HG02981 (cell line): ENCODE measurements around the gene ZKSCAN8.
"Not testable (repeated sequence)": the region's sequence is repeated elsewhere in the genome, so short reads cannot be mapped to it uniquely, and the experiment has no call there.

Experiments
- ATAC-seq: cut with Tn5 transposase; IDR thresholded peaks from one replicate; pipeline ENCODE4 v1.9.1; 2021; ENCODE audit warnings: mild to moderate bottlenecking, moderate library complexity; ENCODE audit not compliant: unreplicated experiment

ZKSCAN8 gene

DNA sequence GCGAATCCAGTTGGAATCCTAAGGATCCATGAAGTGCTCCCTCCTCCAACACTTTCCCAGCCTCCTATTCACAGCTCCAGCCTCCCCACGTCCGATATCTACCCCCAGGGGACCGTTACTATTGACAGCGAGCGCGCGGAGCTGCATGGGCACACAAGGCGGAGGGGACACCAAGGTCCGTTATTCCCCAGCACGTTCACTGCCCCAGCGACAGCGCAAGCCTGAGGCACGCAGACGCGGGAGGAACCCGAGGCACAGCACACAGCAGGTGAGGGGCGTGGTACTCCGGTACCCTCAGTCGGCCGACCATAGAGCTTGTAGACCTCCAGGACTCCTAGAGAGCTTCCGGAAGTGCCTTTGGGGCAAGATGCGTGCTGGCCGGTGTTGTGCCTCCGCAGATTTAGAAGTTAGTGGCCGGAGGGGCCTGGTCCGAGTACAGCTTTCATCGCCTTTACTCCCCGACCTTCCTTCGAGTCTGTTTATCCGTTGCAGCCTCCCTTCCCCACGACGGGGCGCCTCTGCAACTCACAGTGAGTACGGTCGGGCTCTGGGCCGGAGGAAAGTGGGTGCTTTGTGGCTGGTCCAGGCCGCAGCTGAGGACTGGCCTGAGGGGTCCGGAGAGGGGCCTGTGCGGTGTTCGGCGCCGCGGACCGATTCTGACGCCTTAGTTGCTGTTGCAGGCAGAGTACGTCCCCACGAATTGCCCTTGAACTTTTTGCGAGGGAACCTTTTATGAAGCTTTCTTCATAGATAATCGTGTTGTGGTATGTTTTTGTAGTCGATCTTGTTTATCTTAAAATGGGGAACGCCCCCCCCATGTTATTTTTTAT lies at the start of gene ZKSCAN8:
TSS of gene ZKSCAN8 (plus strand) at position 384 of the 830 bp plus-strand sequence. CDS start 6,525 bp downstream, outside the sequence.
- ATAC-seq, result peak; percentile 80

DNA sequence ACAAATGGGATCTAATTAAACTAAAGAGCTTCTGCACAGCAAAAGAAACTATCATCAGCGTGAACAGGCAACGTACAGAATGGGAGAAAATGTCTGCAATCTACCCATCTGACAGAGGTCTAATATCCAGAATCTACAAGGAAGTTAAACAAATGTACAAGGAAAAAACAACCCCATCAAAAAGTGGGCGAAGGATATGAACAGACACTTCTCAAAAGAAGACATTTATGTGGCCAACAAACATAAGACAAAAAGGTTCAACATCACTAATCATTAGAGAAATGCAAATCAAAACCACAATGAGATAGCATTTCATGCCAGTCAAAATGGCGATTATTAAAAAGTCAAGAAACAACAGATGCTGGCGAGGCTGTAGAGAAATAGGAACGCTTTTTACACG lies 39.5 kb upstream of the ZKSCAN8 start:
- not testable (repeated sequence) for ATAC-seq

DNA sequence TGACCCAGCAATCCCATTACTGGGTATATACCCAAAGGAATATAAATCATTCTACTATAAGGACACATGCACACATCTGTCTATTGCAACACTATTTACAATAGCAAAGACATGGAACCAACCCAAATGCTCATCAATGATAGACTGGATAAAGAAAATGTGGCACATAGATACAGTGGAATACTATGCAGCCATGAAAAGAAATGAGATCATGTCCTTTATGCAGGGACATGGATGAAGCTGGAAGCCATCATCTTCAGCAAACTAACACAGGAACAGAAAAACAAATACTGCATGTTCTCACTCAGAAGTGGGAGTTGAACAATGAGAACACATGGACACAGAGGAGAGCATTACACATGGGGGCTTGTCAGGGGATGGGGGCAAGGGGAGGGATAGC lies 39.0 kb upstream of the ZKSCAN8 start:
- ATAC-seq, result not testable (repeated sequence)

GRCh38 chr6:28104392-28105244 lies 37.1 kb upstream of the ZKSCAN8 start:
- peak; percentile 98 for ATAC-seq

DNA sequence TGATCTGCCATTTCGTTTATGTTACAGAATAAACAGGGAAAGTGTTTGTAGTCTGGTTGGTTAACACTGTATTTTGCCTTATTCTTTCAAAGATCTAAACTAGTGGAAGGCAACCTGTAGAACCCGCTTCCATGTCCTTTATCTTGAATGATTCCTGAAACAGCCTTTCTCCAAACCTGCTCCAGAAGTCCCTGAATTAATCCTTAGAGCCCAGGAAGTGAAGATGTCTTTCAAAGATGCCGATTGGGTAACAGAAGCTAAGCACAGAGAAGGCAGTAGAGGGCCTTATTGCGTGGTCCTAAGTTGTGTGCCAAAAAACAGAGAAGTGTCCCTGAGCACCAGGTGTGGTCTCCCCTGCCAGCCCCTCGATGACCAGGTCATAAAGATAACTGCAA lies 36.4 kb upstream of the ZKSCAN8 start:
- no peak for ATAC-seq

DNA sequence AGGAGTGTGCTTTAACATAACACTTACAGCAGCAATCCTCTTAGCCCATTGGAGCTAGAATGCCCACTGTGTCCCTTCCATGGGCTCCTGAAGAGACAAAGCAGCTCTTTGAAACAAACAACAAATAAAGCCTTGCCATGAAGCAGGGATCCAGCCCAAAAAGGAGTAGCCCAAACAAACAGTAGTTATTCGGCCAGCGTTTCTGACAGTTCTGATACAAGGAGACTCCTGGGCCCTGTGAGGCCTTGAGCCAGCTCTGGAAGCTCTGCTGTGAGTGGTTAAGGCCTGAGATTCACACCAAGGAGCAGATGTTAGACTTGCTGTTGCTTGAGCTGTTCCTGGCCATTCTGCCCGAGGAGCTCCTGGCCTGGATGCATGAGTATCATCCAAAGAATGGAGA lies 34.2 kb upstream of the ZKSCAN8 start:
- ATAC-seq, result no peak

- ATAC-seq, result no peak
These were observed 29.7 kb upstream of the ZKSCAN8 start for GRCh38 chr6:28111964-28112363.

GRCh38 chr6:28115799-28116198 lies 25.9 kb upstream of the ZKSCAN8 start:
- ATAC-seq, result no peak

DNA sequence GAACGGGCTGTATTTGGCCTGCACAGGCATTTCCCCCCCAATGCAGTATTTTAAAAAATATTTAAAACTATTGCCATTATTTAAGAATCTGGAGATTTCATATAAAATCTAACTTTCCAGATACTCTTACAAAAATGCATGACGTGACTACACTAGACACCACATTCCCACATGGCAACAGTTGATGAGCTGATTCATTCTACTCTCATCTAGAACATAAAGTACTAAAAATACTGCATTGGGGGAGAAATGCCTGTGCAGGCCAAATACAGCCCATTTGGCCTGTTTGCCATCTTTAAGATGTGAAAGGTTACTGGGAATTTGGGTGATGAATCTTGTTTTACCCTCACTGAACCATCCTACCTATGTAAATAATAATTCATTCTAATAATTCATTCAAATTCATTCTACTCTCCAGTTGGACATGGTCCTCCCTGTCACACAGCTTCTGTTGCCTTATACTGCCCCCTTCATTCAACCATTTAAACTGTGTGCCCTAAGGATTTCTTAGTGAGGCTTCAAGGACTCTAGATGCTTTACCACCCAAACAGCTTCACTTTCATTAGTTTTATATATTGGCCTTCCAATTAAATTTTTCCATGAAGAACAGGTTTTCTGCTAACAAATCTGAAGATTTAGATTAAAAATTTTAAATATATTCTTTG lies 24.2 kb upstream of the ZKSCAN8 start:
- ATAC-seq, result no peak

GRCh38 chr6:28118217-28118616 lies 23.5 kb upstream of the ZKSCAN8 start:
- no peak for ATAC-seq

- ATAC-seq, result no peak
These were observed 19.8 kb upstream of the ZKSCAN8 start for GRCh38 chr6:28121876-28122275.

DNA sequence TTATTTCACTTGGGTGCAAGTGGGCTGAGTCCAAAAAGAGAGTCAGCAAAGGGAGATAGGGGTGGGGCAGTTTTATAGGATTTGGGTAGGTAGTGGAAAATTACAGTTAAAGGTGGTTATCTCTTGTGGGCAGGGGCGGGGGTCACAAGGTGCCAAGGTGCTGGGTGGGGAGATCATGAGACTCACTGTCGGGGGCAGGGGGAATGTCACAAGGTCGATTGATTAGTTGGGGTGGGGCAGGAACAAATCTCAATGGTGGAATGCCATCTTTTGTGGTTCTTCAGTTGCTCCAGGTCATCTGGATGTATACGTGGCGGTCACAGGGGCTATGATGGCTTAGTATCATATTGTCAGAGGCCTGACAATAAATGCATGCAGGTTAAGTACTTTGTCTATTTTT lies 19.4 kb upstream of the ZKSCAN8 start:
- not testable (repeated sequence) for ATAC-seq

GRCh38 chr6:28124350-28124970 lies 17.2 kb upstream of the ZKSCAN8 start, which contains the start of gene ZSCAN16:
TSS of gene ZSCAN16 (plus strand) at chr6:28124609. CDS start at chr6:28125444, 835 bp downstream.
- peak; percentile 96 for ATAC-seq

GRCh38 chr6:28124971-28125353 lies 16.7 kb upstream of the ZKSCAN8 start:
- ATAC-seq, result peak; percentile 8

GRCh38 chr6:28125401-28125800 lies 16.3 kb upstream of the ZKSCAN8 start:
- ATAC-seq, result no peak

DNA sequence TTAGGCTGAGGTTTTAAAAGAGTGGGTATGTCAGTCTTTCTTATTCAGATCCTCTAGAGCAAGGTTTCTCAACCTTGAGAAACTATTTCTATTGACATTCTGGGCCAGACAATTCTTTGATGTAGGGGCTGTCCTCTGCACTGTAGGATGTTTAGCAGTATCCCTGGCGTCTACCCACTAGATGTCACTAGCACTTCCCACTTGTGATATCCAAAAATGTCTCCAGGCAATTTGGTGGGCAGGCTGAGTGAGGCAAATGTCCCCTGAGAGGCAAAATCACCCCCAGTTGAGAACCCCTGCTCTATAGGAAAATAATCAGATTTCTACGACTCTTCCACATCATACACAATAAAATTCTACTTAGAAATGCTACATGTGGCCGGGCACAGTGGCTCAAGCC lies 7.7 kb upstream of the ZKSCAN8 start:
- no peak for ATAC-seq

DNA sequence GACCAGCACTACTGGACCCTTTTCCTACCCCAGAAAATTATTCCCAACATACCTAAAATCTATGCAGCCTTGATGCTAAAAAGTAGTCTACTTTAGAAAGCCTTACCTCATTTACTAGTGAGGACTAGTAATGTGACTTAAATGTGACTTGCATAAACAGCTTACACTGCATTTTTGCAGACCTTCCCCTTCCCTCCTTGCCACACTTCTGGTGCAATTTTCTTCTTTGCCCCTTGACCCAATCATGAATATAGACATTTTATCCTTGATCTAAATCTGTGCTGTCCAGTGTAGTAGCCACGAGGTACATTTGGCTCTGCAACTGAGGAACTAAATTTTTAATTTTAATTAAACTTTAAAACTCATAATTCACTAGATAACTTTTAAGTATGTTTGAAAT lies 7.0 kb upstream of the ZKSCAN8 start:
- ATAC-seq, result no peak

DNA sequence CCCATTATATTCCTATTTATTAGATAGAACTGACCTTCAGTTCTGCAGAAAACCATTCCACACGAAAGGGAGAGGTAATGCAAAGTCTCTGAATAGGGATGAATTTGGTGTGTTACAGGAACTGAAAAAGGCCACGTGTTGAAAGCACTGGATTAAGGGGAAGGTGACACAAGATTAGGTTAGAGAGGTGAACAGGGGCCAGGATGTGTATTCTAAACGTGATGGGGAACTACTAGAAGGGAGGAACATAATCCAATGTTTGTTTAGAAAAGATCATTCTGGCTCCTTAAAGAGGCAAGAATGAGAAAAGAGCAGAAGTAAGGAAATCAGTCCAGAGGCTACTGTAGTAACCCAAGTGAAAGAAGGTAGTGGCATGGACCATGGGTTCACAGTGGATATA lies 6.3 kb upstream of the ZKSCAN8 start:
- ATAC-seq, result no peak

DNA sequence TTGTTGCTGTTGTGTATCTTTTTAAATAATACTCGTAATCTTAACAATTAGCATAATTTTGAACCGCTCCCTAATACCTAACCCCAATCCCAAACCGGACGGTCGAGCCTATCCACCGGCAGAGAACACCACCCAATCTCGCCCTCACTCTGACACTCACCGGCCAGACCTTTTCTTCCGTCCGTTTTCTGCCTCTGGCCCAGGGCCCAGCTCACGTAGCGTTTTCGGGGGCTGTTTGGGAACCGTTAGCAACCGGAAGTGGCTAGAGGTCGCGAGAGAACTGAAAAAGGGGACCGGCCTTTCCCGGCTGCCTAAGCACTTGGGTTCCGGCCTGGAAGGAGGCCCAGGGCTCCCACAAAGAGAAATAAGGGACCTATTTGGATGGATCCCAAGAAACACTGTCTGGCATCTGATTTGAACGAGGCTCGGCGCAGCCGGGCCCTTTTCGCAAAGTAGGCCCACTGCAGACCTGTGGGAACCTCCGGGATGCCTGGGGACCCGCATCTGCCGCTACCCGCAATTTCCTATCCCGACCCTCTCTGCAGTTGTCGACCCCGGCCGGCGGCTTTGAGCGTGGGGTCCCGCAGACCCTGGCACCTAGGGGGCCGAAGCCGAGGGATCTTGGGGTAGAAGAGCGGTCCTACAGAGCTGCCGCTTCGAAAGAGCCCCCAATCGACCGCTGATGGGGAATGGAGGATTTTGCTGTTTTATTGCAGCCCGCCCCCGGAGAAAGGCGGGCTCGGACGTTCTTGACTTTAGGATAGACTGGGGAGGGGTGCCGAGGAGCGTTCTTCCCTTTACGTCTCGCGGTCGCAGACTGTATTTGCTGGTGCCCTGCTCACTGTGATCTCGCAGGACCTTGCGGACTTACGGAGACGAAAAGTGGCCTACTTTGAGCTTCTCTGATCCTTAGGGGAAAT lies 4.8 kb upstream of the ZKSCAN8 start:
- ATAC-seq, result peak; percentile 52

- peak; percentile 36 for ATAC-seq
These were observed 4.1 kb upstream of the ZKSCAN8 start for GRCh38 chr6:28137505-28137981.
